Measurements from ENCODE around the gene CATSPERZ. TPM values are rescaled to one million over a fixed set of nuclear protein-coding genes. Genes with fewer than 3 reads are reported as not detected.

The CATSPERZ gene
- total and polyA plus RNA-seq, 2 of the 8 experiments (the other 6 are each of a cell fraction or from before 2014, with no cell fraction given): 0.77 TPM; not detected in 1

DNA sequence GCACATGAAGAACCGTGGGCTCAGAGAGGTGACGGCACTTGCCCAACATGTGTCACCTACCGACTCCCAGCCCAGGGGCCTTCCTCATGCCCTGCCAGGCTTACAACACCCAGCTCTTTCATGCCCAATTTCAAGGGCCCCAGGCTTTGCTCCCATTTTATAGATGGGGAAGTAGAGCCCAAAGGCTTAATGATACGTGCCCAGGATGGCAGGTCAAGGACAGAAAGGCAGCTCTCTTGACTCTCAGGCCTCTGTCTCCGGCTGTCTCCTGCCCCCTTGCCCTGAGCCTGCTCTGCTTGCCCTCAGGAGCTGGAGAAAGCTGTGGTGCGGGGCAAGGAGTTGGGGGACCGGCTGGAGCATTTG lies 48.8 kb downstream of the CATSPERZ start:
- H3K79me1 ChIP-seq (ENCODE audit: low read depth, low read length): no peaks in the 10 kb centered on the region
- H4K5ac ChIP-seq (ENCODE audit: insufficient read length, low read depth, low read length): no peak overlapping the region
- 90% methylated on average over 7 of the region's 7 CpGs; no CpG with 5 or more reads in 1 of the 2 experiments for WGBS, 2 experiments (ENCODE audit: extremely low coverage in 1 of 2, insufficient coverage in 1 of 2, insufficient read length in 1 of 2, insufficient replicate concordance in 2 of 2, low coverage in 1 of 2, low lambda C conversion rate in 2 of 2, missing lambda C conversion rate in 1 of 2)
- H2BK20ac ChIP-seq (ENCODE audit: low read length): no peak overlapping the region
- no peak overlapping the region for H3K27ac ChIP-seq (ENCODE audit: low read depth, low read length)
- H3K27me3 ChIP-seq (replicated peaks in 1 of 4; ENCODE audit: control insufficient read depth in 3 of 4, extremely low read depth in 1 of 4, insufficient read depth in 3 of 4, low read length in 3 of 4): no peaks in the 10 kb centered on the region
- peak overlapping the region; percentile 71; the same call in 1 of the 2 replicates for H4K8ac ChIP-seq (ENCODE audit: extremely low read depth, insufficient read depth, low read length)
- no peak overlapping the region for H2BK120ac ChIP-seq (replicated peaks; ENCODE audit: low read depth, low read length)
- H3K23me2 ChIP-seq (ENCODE audit: low read depth, low read length): no peaks in the 10 kb centered on the region
- no peak for DNase-seq (ENCODE audit: low read depth in 1 of 2, low spot score in 2 of 2)
- H3K4ac ChIP-seq (replicated peaks; ENCODE audit: insufficient read length, low read depth, low read length): no peak overlapping the region
- no peak overlapping the region for H3K9ac ChIP-seq (replicated peaks in 1 of 4; ENCODE audit: extremely low read depth in 1 of 4, low read depth in 3 of 4, low read length in 3 of 4)
- ChIA-PET POLR2A (ENCODE audit: partially characterized antibody) (interaction anchor here (0.7 to 3.3 kb wide), 5 partner anchors 8 to 117 kb away, joined by 3 to 9 read pairs (median 4); partner anchors contain the start of genes PRDX5, RPS6KA4 and TRMT112), CTCF (ENCODE audit: partially characterized antibody) (interaction anchor here (1.0 to 37.6 kb wide), 12 partner anchors 9 to 303 kb away, joined by 3 to 614 read pairs (median 5); partner anchors contain the start of genes CATSPERZ, CCDC88B, ESRRA and PRDX5)
- H3K18ac ChIP-seq (ENCODE audit: extremely low read depth, low read length): no peak overlapping the region
- no peak overlapping the region for H2AK5ac ChIP-seq (ENCODE audit: low read depth, low read length)
- H4K91ac ChIP-seq (replicated peaks; ENCODE audit: insufficient read length, low read length): peak overlapping the region; percentile 47
- peak overlapping the region; percentile 14; the same call in 1 of the 2 replicates for H2BK12ac ChIP-seq (ENCODE audit: low read depth, low read length)
- no peak overlapping the region for H3K23ac ChIP-seq (ENCODE audit: insufficient read length)
- H2AFZ ChIP-seq (ENCODE audit: low read length): no peak overlapping the region
- H2BK5ac ChIP-seq (ENCODE audit: low read depth, low read length): no peak overlapping the region
- no peaks in the 10 kb centered on the region for H3K79me2 ChIP-seq (ENCODE audit: control insufficient read depth in 1 of 2, insufficient read depth in 2 of 2, low read length in 2 of 2)
- H3K36me3 ChIP-seq (ENCODE audit: control insufficient read depth in 2 of 4, insufficient read depth in 4 of 4, low read length in 3 of 4): no peaks in the 10 kb centered on the region
- no peak overlapping the region for H3K14ac ChIP-seq (ENCODE audit: insufficient read length)
- peaks cover 0 to 2% of the 10 kb centered on the region in 2 experiments for H4K20me1 ChIP-seq (replicated peaks in 1 of 2; ENCODE audit: control insufficient read depth in 1 of 2, insufficient read depth in 2 of 2, low read length in 2 of 2)
- 0 out of 2 replicates have a peak overlapping the region, but pooled peaks have one; percentile 46 for H2BK15ac ChIP-seq (ENCODE audit: low read length)
- H3K56ac ChIP-seq (replicated peaks; ENCODE audit: insufficient read length, low read depth, low read length): no peak overlapping the region
- no peak for FAIRE-seq
- no peak overlapping the region for H3K4me3 ChIP-seq (ENCODE audit: extremely low read depth in 1 of 4, insufficient read depth in 2 of 4, low read depth in 3 of 4, low read length in 4 of 4)
- H3K4me2 ChIP-seq (ENCODE audit: insufficient read depth in 1 of 2, low read depth in 2 of 2, low read length in 2 of 2): no peak overlapping the region
- peaks cover 0 to 6% (median 2%) of the 10 kb centered on the region in 4 experiments; a peak in 3 of 7 replicates for H3K4me1 ChIP-seq (replicated peaks in 1 of 4; ENCODE audit: control insufficient read depth in 3 of 4, insufficient read depth in 4 of 4, low read length in 3 of 4)
- H3K9me3 ChIP-seq (ENCODE audit: insufficient read depth in 2 of 2, low read depth in 1 of 2, low read length in 1 of 2): no peaks in the 10 kb centered on the region
- TF ChIP-seq RNF2 (IDR thresholded peaks at IDR 0.05; ENCODE audit: borderline replicate concordance, low read depth, low read length, missing control alignments, poor library complexity, severe bottlenecking): no peak
- no peak for TF ChIP-seq RBBP5 (IDR thresholded peaks at IDR 0.05; ENCODE audit: borderline replicate concordance, low read depth, low read length)
- TF ChIP-seq TAF1 (IDR thresholded peaks at IDR 0.05; ENCODE audit: low read depth, low read length): no peak
- TF ChIP-seq ATF2 (IDR thresholded peaks at IDR 0.05; ENCODE audit: low read length): no peak
- TF ChIP-seq BCL11A (IDR thresholded peaks at IDR 0.05; ENCODE audit: low read depth in 2 of 2, low read length in 2 of 2): no peak
- TF ChIP-seq ASH2L (IDR thresholded peaks at IDR 0.05; ENCODE audit: low read length): no peak
- no peak for TF ChIP-seq YY1 (IDR thresholded peaks at IDR 0.05; ENCODE audit: low read depth, low read length)
- TF ChIP-seq RAD21 (IDR thresholded peaks at IDR 0.05 in 1 of 2, conservative IDR thresholded peaks at IDR 0.05 in 1 of 2; ENCODE audit: low read depth in 2 of 2, low read length in 2 of 2): no peak
- no peak for TF ChIP-seq TAF7 (optimal IDR thresholded peaks at IDR 0.05; ENCODE audit: borderline replicate concordance, low read depth, low read length)
- no peak for TF ChIP-seq KDM5A (IDR thresholded peaks at IDR 0.05; ENCODE audit: low read length)
- TF ChIP-seq HDAC6 (IDR thresholded peaks at IDR 0.05; ENCODE audit: low read depth, low read length): no peak
